ENCODE measurements around the gene RAD23A.

GRCh38 chr19:12935071-12935470, 10.6 kb upstream of the RAD23A start:
- TF ChIP-seq EZH2 (IDR thresholded peaks at IDR 0.05; ENCODE audit: insufficient read depth, poor library complexity, severe bottlenecking) (no peak), EZH2phosphoT487 (IDR thresholded peaks at IDR 0.05; ENCODE audit: insufficient read depth, low read depth) (no peak)

All from GM23248 (cell line).